GM21390 (cell line): ENCODE measurements around the gene TBCK.

ENCODE experiments used
- ATAC-seq: cut with Tn5 transposase; IDR thresholded peaks from one replicate; pipeline ENCODE4 v1.9.1; 2021; ENCODE audit not compliant: unreplicated experiment

Gene TBCK

GRCh38 chr4:106048250-106048971 lies 267.6 kb downstream of the TBCK start:
- no peak for ATAC-seq

- ATAC-seq: no peak
Observed at GRCh38 chr4:106046083-106046482, 269.9 kb downstream of the TBCK start.

GRCh38 chr4:106041294-106042002 lies 274.6 kb downstream of the TBCK start:
- ATAC-seq: no peak

GRCh38 chr4:106039796-106040195 lies 276.2 kb downstream of the TBCK start:
- ATAC-seq: no peak

- ATAC-seq: no peak
Observed at GRCh38 chr4:106038908-106039307, 277.1 kb downstream of the TBCK start.

- ATAC-seq: no peak
Observed at GRCh38 chr4:106038012-106038411, 278.0 kb downstream of the TBCK start.

- no peak for ATAC-seq
Observed at GRCh38 chr4:106036848-106037247, 279.2 kb downstream of the TBCK start.

- no peak for ATAC-seq
Observed at GRCh38 chr4:106036334-106036733, 279.7 kb downstream of the TBCK start.

- ATAC-seq: no peak
Observed at GRCh38 chr4:106035204-106035603, 280.8 kb downstream of the TBCK start.

GRCh38 chr4:106034751-106035150 lies 281.3 kb downstream of the TBCK start:
- no peak for ATAC-seq

- ATAC-seq: no peak
Observed at GRCh38 chr4:106034220-106034619, 281.8 kb downstream of the TBCK start.

- no peak for ATAC-seq
Observed at GRCh38 chr4:106033469-106033868, 282.5 kb downstream of the TBCK start.

GRCh38 chr4:106032851-106033286 lies 283.1 kb downstream of the TBCK start:
- ATAC-seq: no peak

GRCh38 chr4:106022454-106022853 lies 293.6 kb downstream of the TBCK start:
- no peak for ATAC-seq

- no peak for ATAC-seq
Observed at GRCh38 chr4:106021737-106022410, 294.1 kb downstream of the TBCK start.

GRCh38 chr4:106019771-106020170 lies 296.2 kb downstream of the TBCK start:
- no peak for ATAC-seq

GRCh38 chr4:106017975-106018374 lies 298.0 kb downstream of the TBCK start:
- no peak for ATAC-seq

- ATAC-seq: no peak
Observed at GRCh38 chr4:106011387-106011786, 304.6 kb downstream of the TBCK start.

- ATAC-seq: no peak
Observed at GRCh38 chr4:106010761-106011160, 305.2 kb downstream of the TBCK start.

GRCh38 chr4:106002994-106003393 lies 313.0 kb downstream of the TBCK start:
- ATAC-seq: no peak

- ATAC-seq: no peak
Observed at GRCh38 chr4:105998171-105999063, 317.6 kb downstream of the TBCK start.
